GM12891 (cell line): ENCODE results near the gene MOV10.

Source experiments
- DNase-seq: peaks from one replicate; pipeline ENCODE4 v3.0.0; 2011; ENCODE audit warnings: low spot score; ENCODE audit not compliant: insufficient read length
- FAIRE-seq: peaks from 2 replicates; lab custom pipeline; 2011; peaks lifted over from hg19 to GRCh38; lab: Jason Lieb, UNC
- PAX5 ChIP-seq: IDR thresholded peaks from 2 replicates; pipeline ENCODE4 v1.6.1; 2011; ENCODE audit warnings: low read length, moderate library complexity, mild to moderate bottlenecking; ENCODE audit not compliant: insufficient read depth, severe bottlenecking
- POLR2A ChIP-seq: IDR thresholded peaks from 2 replicates; pipeline ENCODE4 v1.6.1; 2011; ENCODE audit warnings: low read depth, low read length, control low read depth
- POLR2AphosphoS5 ChIP-seq: IDR thresholded peaks from 2 replicates; pipeline ENCODE4 v1.6.1; 2011; ENCODE audit warnings: low read depth, low read length, control low read depth
- POU2F2 ChIP-seq: IDR thresholded peaks from 2 replicates; pipeline ENCODE4 v1.6.1; 2011; ENCODE audit warnings: low read depth, mild to moderate bottlenecking, control low read depth, low read length, moderate library complexity
- SPI1 ChIP-seq: IDR thresholded peaks from 2 replicates; pipeline ENCODE4 v1.6.1; 2011; ENCODE audit warnings: low read depth, low read length, control low read depth
- TAF1 ChIP-seq: IDR thresholded peaks from 2 replicates; pipeline ENCODE4 v1.6.1; 2011; ENCODE audit warnings: low read depth, low read length, control low read depth

MOV10 gene

GRCh38 chr1:112687785-112688496, 13.5 kb downstream of the MOV10 start:
- FAIRE-seq (no peak), DNase-seq (no peak)
- TF ChIP-seq POLR2A: no peak
- TF ChIP-seq TAF1: no peak
- TF ChIP-seq SPI1: no peak
- TF ChIP-seq POU2F2: no peak
- no peak for TF ChIP-seq PAX5
- TF ChIP-seq POLR2AphosphoS5: no peak

- TF ChIP-seq POU2F2 (no peak), POLR2AphosphoS5 (no peak), SPI1 (no peak)
- no peak for DNase-seq
- no peak for FAIRE-seq
Measured at GRCh38 chr1:112688781-112689193, 14.3 kb downstream of the MOV10 start.

DNA sequence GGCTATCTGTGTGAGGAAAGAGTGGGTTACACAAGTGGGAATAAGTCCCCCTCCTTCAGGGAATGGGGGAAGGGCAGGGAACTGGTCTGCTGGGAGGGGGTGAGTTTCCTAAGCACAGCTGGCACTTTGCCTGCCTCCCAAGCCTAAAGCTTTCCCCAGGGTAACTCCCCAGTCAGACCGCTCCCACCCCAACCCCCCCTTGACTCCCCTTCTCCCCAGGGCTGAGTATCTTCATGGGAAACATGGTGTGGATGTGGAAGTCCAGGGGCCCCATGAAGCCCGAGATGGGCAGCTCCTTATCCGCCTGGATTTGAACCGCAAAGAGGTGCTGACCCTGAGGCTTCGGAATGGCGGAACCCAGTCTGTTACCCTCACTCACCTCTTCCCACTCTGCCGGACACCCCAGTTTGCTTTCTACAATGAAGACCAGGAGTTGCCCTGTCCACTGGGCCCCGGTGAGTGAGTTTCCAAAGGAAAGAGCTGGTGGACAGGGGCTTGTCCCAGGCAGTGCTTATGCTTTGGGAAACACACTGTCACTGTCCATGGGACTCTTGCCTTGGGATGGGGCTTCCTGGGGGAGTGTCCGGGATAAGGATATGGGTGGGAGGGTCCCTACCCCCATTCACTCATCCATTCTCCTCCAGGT, 14.9 kb downstream of the MOV10 start:
- DNase-seq: no peak

GRCh38 chr1:112689842-112690237, 15.4 kb downstream of the MOV10 start:
- FAIRE-seq (no peak), DNase-seq (no peak)
- no peak for TF ChIP-seq POLR2A

More for the DNA sequence above, 14.9 kb downstream of the MOV10 start:
- no peak for FAIRE-seq
- TF ChIP-seq POLR2AphosphoS5 (no peak), TAF1 (no peak), SPI1 (no peak), PAX5 (no peak), POLR2A (no peak), POU2F2 (no peak)

- no peak for FAIRE-seq
- no peak for DNase-seq
- no peak for TF ChIP-seq POLR2AphosphoS5
- TF ChIP-seq POU2F2: no peak
- TF ChIP-seq SPI1: no peak
- no peak for TF ChIP-seq TAF1
- no peak for TF ChIP-seq PAX5
- no peak for TF ChIP-seq POLR2A
Measured at GRCh38 chr1:112692681-112693080, 18.2 kb downstream of the MOV10 start.

DNA sequence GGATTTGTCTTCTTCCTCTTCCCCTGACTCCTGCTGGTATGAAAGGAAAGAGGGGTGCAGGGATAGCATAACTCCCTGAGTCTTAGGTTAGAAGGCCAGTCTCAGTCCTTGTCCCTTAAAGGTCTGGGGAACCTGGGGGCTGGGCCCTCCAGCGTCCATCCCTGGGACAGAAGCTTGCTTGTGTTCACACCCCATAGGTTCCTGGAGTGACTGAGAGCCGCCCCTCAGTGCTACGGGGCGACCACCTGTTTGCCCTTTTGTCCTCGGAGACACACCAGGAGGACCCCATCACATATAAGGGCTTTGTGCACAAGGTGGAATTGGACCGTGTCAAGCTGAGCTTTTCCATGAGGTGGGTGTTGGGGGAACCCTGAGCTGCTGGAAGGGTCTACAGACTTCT, 19.4 kb downstream of the MOV10 start:
- TF ChIP-seq PAX5 (no peak), TAF1 (no peak), POU2F2 (no peak), POLR2AphosphoS5 (no peak), SPI1 (no peak)
- no peak for FAIRE-seq
- no peak for DNase-seq

DNA sequence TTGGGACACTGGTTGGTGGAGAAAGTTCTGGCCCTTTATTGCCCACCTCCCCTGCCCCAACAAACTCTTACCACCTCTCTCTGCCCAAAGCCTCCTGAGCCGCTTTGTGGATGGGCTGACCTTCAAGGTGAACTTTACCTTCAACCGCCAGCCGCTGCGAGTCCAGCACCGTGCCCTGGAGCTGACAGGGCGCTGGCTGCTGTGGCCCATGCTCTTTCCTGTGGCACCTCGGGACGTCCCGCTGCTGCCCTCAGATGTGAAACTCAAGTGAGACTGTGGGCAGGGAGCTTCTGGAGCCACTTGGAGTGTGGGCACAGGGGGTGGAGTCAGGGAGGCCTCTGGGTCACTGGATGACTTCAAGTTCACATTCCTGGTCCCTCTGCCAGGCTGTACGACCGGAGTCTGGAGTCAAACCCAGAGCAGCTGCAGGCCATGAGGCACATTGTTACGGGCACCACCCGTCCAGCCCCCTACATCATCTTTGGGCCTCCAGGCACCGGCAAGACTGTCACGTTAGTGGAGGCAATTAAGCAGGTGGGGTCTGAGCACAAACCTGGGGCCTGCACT, 20.0 kb downstream of the MOV10 start:
- FAIRE-seq (no peak), DNase-seq (no peak)
- no peak for TF ChIP-seq POLR2AphosphoS5

- DNase-seq (no peak), FAIRE-seq (no peak)
- TF ChIP-seq POLR2A: no peak
- no peak for TF ChIP-seq POU2F2
- TF ChIP-seq TAF1: no peak
- no peak for TF ChIP-seq POLR2AphosphoS5
- TF ChIP-seq SPI1: no peak
- TF ChIP-seq PAX5: no peak
Measured at GRCh38 chr1:112695276-112695675, 20.8 kb downstream of the MOV10 start.

DNA sequence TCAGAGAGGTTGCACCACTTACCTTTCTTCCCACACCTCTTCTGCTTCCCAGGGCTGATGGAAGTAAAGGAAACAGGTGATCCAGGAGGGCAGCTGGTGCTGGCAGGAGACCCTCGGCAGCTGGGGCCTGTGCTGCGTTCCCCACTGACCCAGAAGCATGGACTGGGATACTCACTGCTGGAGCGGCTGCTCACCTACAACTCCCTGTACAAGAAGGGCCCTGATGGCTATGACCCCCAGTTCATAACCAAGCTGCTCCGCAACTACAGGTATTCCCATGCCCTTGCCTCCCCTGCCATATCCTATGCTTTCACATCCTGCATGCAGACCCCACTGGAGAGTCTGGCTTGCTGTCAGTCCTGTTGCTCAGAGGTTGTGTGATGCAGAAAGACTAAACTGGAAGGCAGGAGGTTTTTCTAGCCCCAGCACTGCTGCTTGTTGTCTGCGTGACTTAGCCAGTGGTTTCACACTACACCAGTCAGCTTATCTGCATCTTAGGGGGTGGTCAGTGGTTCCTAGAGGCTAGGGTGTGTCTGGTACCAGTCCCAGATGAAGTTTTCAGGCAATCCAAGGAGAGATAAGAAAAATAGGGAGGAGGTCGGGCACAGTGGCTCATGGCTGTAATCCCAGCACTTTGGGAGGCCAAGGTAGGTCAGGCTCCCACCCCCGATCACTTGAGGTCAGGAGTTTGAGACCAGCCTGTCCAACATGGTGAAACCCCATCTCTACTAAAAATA, 22.3 kb downstream of the MOV10 start:
- no peak for FAIRE-seq
- no peak for DNase-seq
- no peak for TF ChIP-seq POLR2AphosphoS5
- no peak for TF ChIP-seq POU2F2
- no peak for TF ChIP-seq SPI1
- TF ChIP-seq PAX5: no peak
- no peak for TF ChIP-seq POLR2A
- no peak for TF ChIP-seq TAF1

GRCh38 chr1:112697781-112698201, 23.3 kb downstream of the MOV10 start:
- DNase-seq: no peak
- no peak for TF ChIP-seq POU2F2
- no peak for TF ChIP-seq SPI1
- no peak for TF ChIP-seq POLR2A
- no peak for TF ChIP-seq TAF1
- no peak for TF ChIP-seq POLR2AphosphoS5
- no peak for TF ChIP-seq PAX5
- no peak for FAIRE-seq
